CD4-positive, alpha-beta T cell (primary cell): ENCODE results near the gene DPPA5. TPM values are rescaled to one million over a fixed set of nuclear protein-coding genes. Genes with fewer than 3 reads are reported as not detected.
"Not testable (repeated sequence)": the region's sequence is repeated elsewhere in the genome, so short reads cannot be mapped to it uniquely, and the experiment has no call there.

Source experiments
- ATAC-seq: fragments of 200-7000 bp; cut with Tn5 transposase; one replicate; pipeline ENCODE4 v1.10.0; 2022; ENCODE audit warnings: mild to moderate bottlenecking; ENCODE audit not compliant: poor library complexity
- CTCF ChIA-PET: fragments of 350-600 bp; sonication (Branson Sonifier 250); formaldehyde crosslinking; loops from one replicate; lab custom pipeline; 2021; ENCODE audit warnings: antibody characterized with exemption, inconsistent platforms; lab: Charles Lee
- POLR2A ChIA-PET: fragments of 350-600 bp; sonication (Branson Sonifier 250); formaldehyde crosslinking; loops from one replicate; lab custom pipeline; 2021; ENCODE audit warnings: antibody characterized with exemption, inconsistent platforms; lab: Charles Lee
- DNase-seq, 14 experiments: peaks; one replicate each; pipeline ENCODE4 v3.0.0-alpha.2; 2013 to 2020; ENCODE audit warnings: mixed read lengths in 2 of 14
- H3K27ac ChIP-seq, 2 donors: one replicate each; pipeline versions ENCODE4 v1.5.1 to v1.7.0; 2013; ENCODE audit warnings: low read length in 2 of 2, low read depth in 1 of 2, mild to moderate bottlenecking in 1 of 2
- H3K27me3 ChIP-seq, 2 experiments: 1 replicate in 1 of 2; 2 replicates in 1 of 2; pipeline versions ENCODE4 v1.6.1 to v1.7.0; 2013; ENCODE audit warnings: low read length in 2 of 2, control low read depth in 1 of 2, mild to moderate bottlenecking in 1 of 2, moderate library complexity in 1 of 2; ENCODE audit not compliant: insufficient read depth in 2 of 2, control insufficient read depth in 1 of 2
- H3K36me3 ChIP-seq: one replicate; pipeline ENCODE4 v1.6.1; 2013; ENCODE audit warnings: low read length, control low read depth; ENCODE audit not compliant: insufficient read depth
- H3K4me1 ChIP-seq: one replicate; pipeline ENCODE4 v1.6.1; 2013; ENCODE audit warnings: low read length, control low read depth; ENCODE audit not compliant: insufficient read depth
- H3K4me3 ChIP-seq: one replicate; pipeline ENCODE4 v1.5.1; 2013; ENCODE audit warnings: mild to moderate bottlenecking, low read length, moderate library complexity
- H3K9me3 ChIP-seq, 2 experiments: 1 replicate in 1 of 2; 2 replicates in 1 of 2; pipeline versions ENCODE4 v1.6.1 to v1.7.0; 2013; ENCODE audit warnings: low read length in 2 of 2, mild to moderate bottlenecking in 2 of 2, control low read depth in 1 of 2, moderate library complexity in 1 of 2; ENCODE audit not compliant: control insufficient read depth in 1 of 2, insufficient read depth in 1 of 2
- H3K27ac Mint-ChIP-seq: one replicate; pipeline ENCODE4 v1.8.0; 2020; ENCODE audit warnings: mixed read lengths
- H3K27me3 Mint-ChIP-seq: one replicate; pipeline ENCODE4 v1.8.0; 2021; ENCODE audit warnings: mixed read lengths
- H3K36me3 Mint-ChIP-seq: one replicate; pipeline ENCODE4 v1.8.0; 2021; ENCODE audit warnings: low read depth, mixed read lengths
- H3K4me1 Mint-ChIP-seq: one replicate; pipeline ENCODE4 v1.8.0; 2021; ENCODE audit warnings: low read depth, mixed read lengths
- H3K4me3 Mint-ChIP-seq: one replicate; pipeline ENCODE4 v1.8.0; 2020; ENCODE audit warnings: mild to moderate bottlenecking, mixed read lengths
- H3K9me3 Mint-ChIP-seq: one replicate; pipeline ENCODE4 v1.8.0; 2020; ENCODE audit warnings: mixed read lengths
- CTCF ChIP-seq: fragments of 200-600 bp; IDR thresholded peaks from one replicate; pipeline ENCODE4 v1.8.0; 2022; ENCODE audit warnings: antibody characterized with exemption, mild to moderate bottlenecking
- intact Hi-C, 2 experiments: fragments of 100-400 bp; cut with DNase I in 1 of 2; cut with micrococcal nuclease in 1 of 2; formaldehyde crosslinking; loops; one replicate each; pipeline versions ENCODE4 v1.15.1 to v1.9.0; 2023 to 2025; cut with DNase I, micrococcal nuclease
- total RNA-seq, 174 experiments: library from RNA in 2 of 174; stranded (reverse) in 2 of 174; gene quantifications; one replicate each; pipeline ENCODE4 v1.2.3 and lab custom pipeline; 2021 to 2026

Gene DPPA5
- total RNA-seq, 2 experiments from 2014 or later, result not detected

DNA sequence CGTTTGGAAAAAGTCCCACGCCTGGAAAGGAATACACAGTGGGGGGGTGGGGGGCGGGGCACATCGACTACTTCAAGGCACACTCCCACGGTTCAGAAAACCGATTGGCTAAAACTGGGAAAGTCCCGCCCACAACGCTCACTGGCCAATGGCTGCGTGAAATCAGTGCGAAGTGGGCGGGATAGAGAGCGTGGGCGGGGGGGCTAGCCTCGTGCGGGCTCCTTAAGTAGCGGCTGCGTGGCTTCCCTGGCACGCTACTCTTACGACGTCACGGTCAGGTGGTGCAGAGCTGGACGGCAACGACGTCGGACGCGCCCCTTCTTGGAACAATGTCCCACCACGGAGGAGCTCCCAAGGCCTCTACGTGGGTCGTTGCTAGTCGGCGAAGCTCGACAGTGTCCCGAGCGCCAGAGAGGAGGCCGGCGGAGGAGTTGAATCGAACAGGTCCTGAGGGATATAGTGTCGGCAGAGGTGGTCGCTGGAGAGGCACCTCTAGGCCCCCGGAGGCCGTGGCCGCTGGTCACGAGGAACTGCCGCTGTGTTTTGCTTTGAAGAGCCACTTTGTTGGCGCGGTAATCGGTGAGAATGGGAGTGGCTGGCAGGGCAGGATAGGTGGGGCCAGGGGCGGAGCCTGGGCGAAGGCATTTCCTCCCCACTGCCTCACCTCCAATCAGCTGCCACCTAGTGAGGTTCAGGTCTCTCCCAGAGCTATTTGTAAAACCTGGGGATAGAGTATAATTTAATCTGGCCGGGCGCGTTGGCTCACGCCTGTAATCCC is 40.7 kb upstream of the DPPA5 start, which contains the start of gene DDX43:
Gene DDX43, plus strand, starts transcription at position 252 of the 778 bp plus-strand sequence. Its CDS starts 78 bp downstream, at position 330.
- Histone ChIP-seq H3K36me3 (no peaks in the 10 kb centered on the region), H3K4me3 (peak within 1 kb of the TSS; percentile 42), H3K27me3 (no peaks in the 10 kb centered on the region), H3K27ac (peak within 1 kb of the TSS in 1 of 2 donors; percentile 64), H3K9me3 (peaks cover 0 to 7% of the 10 kb centered on the region in 2 experiments), H3K4me1 (peaks cover 14% of the 10 kb centered on the region)
- Mint-ChIP-seq H3K4me3 (peak within 1 kb of the TSS; percentile 92), H3K27me3 (no peaks in the 10 kb centered on the region), H3K9me3 (no peaks in the 10 kb centered on the region), H3K27ac (peak within 1 kb of the TSS; percentile 96), H3K36me3 (no peaks in the 10 kb centered on the region), H3K4me1 (peaks cover 21% of the 10 kb centered on the region)
- intact Hi-C loops, result no loop called here
- POLR2A ChIA-PET, result interaction anchor here (1.0 to 2.0 kb wide), 6 partner anchors 27 to 258 kb away, joined by 3 to 16 read pairs (median 8); partner anchors contain the start of genes CGAS and MTO1
- ATAC-seq (peak; percentile 88), DNase-seq (peak in 10 of 14 experiments; percentile 18 to 78 (median 49))
- no peak for TF ChIP-seq CTCF
- CTCF ChIA-PET, result no interaction called here

DNA sequence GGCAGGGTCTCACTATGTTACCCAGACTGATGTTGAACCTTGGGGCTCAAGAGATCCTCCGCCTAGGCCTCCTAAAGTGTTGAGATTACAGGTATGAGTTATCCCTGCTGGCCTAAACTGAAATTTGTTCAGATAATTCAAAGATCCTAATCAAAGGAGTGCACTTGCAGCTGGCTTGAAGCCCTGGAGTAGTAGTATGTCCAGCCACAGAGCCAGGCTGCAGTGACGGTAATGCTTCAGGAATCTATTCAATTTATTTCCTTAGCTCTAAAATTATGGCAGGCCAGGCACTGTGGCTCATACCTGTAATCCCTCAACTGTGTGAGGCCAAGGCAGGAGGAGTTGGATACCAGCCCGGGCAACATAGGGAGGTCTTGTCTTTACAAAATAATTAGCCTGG is 39.2 kb upstream of the DPPA5 start:
- no peak overlapping the region for H3K27ac Mint-ChIP-seq
- H3K36me3 ChIP-seq, result no peaks in the 10 kb centered on the region
- no peak for TF ChIP-seq CTCF
- peaks cover 24% of the 10 kb centered on the region for H3K4me1 ChIP-seq
- peaks cover 27% of the 10 kb centered on the region for H3K4me1 Mint-ChIP-seq
- ChIA-PET CTCF (no interaction called here), POLR2A (no interaction called here)
- H3K9me3 ChIP-seq, result peaks cover 0 to 7% of the 10 kb centered on the region in 2 experiments
- H3K27me3 ChIP-seq, result no peaks in the 10 kb centered on the region
- H3K27ac ChIP-seq, result no peak overlapping the region
- H3K36me3 Mint-ChIP-seq, result no peaks in the 10 kb centered on the region
- intact Hi-C loops, result no loop called here
- H3K9me3 Mint-ChIP-seq, result no peaks in the 10 kb centered on the region
- no peaks in the 10 kb centered on the region for H3K27me3 Mint-ChIP-seq
- H3K4me3 ChIP-seq, result no peak overlapping the region
- DNase-seq (no peak), ATAC-seq (no peak)
- no peak overlapping the region for H3K4me3 Mint-ChIP-seq

GRCh38 chr6:73392188-73392587 is 38.1 kb upstream of the DPPA5 start:
- POLR2A ChIA-PET, ATAC-seq, H3K27me3 Mint-ChIP-seq, H3K9me3 Mint-ChIP-seq, H3K36me3 Mint-ChIP-seq, DNase-seq, H3K27ac ChIP-seq, CTCF ChIA-PET, H3K4me3 ChIP-seq, intact Hi-C loops, H3K9me3 ChIP-seq, H3K27me3 ChIP-seq, H3K36me3 ChIP-seq: not testable (repeated sequence)
- Mint-ChIP-seq H3K4me3 (peak overlapping the region; percentile 36), H3K4me1 (peaks cover 27% of the 10 kb centered on the region), H3K27ac (peak overlapping the region; percentile 60)
- peaks cover 25% of the 10 kb centered on the region for H3K4me1 ChIP-seq
